HT1080 (cell line): Measurements from ENCODE around the gene EIF5A. TPM values are rescaled to one million over a fixed set of nuclear protein-coding genes. Genes with fewer than 3 reads are reported as not detected.

Experiments
- DNase-seq: peaks from one replicate; pipeline ENCODE4 v3.0.0-alpha.2; 2015; ENCODE audit warnings: low read depth
- total RNA-seq: library from RNA; depleted of rRNA; stranded (reverse); fragments of >200 nt; shearing (Covaris generic); gene quantifications from 2 replicates; pipeline ENCODE4 v1.2.3, GENCODE V29; 2014

EIF5A gene
- total RNA-seq, 1 experiment from 2014 or later: 1,578 TPM

- no peak for DNase-seq
Observed at GRCh38 chr17:7284911-7285310, 22.5 kb upstream of the EIF5A start.

GRCh38 chr17:7285679-7286078 is 21.7 kb upstream of the EIF5A start:
- DNase-seq: no peak

- no peak for DNase-seq
Observed at GRCh38 chr17:7289256-7290032, 18.0 kb upstream of the EIF5A start.

- no peak for DNase-seq
Observed at GRCh38 chr17:7290166-7290565, 17.3 kb upstream of the EIF5A start.

- DNase-seq: no peak
Observed at GRCh38 chr17:7290685-7291084, 16.7 kb upstream of the EIF5A start.

- DNase-seq: no peak
Observed at GRCh38 chr17:7292194-7292593, 15.2 kb upstream of the EIF5A start.

- no peak for DNase-seq
Observed at GRCh38 chr17:7292729-7293128, 14.7 kb upstream of the EIF5A start.

- no peak for DNase-seq
Observed at GRCh38 chr17:7293159-7293558, 14.3 kb upstream of the EIF5A start.

- DNase-seq: no peak
Observed at GRCh38 chr17:7293816-7294613, 13.4 kb upstream of the EIF5A start.

- DNase-seq: no peak
Observed at GRCh38 chr17:7294614-7295153, 12.7 kb upstream of the EIF5A start, which contains the start of gene YBX2. Gene YBX2, minus strand, starts transcription at chr17:7294639. Its CDS starts 139 bp downstream, at chr17:7294500.

- DNase-seq: no peak
Observed at GRCh38 chr17:7295230-7296180, 11.9 kb upstream of the EIF5A start.

GRCh38 chr17:7296189-7296861 is 11.1 kb upstream of the EIF5A start:
- DNase-seq: peak; percentile 82

- DNase-seq: no peak
Observed at GRCh38 chr17:7304179-7304578, 3.2 kb upstream of the EIF5A start.

- peak; percentile 23 for DNase-seq
Observed at GRCh38 chr17:7307686-7308624, 527 bp downstream of the EIF5A start.

- DNase-seq: peak; percentile 82
Observed at GRCh38 chr17:7308625-7309433, 1.4 kb downstream of the EIF5A start.

- DNase-seq: no peak
Observed at GRCh38 chr17:7309628-7310027, 2.2 kb downstream of the EIF5A start.

- no peak for DNase-seq
Observed at GRCh38 chr17:7311110-7311705, 3.8 kb downstream of the EIF5A start.

GRCh38 chr17:7312432-7313087 is 5.1 kb downstream of the EIF5A start:
- no peak for DNase-seq
